Measurements from ENCODE around the gene GAPDHS.

The GAPDHS gene

GRCh38 chr19:35533201-35533821, at the start of gene GAPDHS:
Gene GAPDHS, plus strand, starts transcription at chr19:35533456. Its CDS starts 72 bp downstream, at chr19:35533528.
- DNase-seq, result no peak

GRCh38 chr19:35484252-35485036, 48.8 kb upstream of the GAPDHS start:
- no peak for DNase-seq

DNA sequence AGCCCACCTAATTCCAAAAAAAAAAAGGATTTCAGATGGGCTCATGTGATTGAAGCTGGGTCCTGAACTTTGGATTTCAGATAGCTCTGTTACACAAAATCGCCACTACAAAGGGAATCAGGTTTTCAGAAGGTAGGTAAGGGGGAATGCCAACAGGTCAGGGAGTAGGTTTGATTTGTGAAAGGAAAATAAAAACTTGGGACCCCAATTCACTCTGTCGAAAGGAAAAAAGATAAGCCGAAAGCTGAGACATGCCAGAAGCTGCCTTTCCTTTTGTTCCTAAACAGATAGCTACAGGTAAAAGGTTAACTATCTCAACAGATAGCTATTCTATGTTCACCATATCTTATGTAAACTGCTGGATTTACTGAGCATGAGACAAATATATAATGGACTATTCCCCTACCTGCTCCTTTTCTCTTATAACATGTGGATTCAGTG, 47.0 kb upstream of the GAPDHS start:
- DNase-seq, result no peak

DNA sequence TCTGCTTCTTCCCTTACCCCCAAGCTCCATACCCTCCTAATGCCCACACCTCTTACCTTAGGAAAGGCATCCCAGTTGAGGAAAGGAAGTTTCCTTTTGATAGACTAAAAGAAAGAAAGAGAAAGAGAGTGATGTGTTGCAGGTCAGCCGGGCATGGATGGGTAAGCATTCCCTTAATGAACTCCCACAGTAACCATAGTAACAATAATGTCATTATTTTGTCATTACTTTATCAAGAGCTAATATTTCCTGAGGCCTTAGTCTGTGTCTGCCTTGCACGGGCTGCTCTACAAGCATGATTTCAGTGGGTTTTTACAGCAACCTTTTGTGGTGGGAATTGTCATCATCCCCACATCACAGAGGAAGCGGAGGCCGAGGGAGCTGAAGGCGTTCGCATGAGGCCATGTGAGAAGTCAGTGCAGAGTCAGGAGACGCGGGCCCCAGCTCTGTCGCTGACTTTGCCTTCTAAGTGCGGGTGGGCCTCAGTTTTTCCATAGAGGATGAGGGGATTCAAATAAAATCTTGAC, 45.5 kb upstream of the GAPDHS start:
- no peak for DNase-seq

- no peak for DNase-seq
Observed at GRCh38 chr19:35488677-35489076, 44.6 kb upstream of the GAPDHS start.

DNA sequence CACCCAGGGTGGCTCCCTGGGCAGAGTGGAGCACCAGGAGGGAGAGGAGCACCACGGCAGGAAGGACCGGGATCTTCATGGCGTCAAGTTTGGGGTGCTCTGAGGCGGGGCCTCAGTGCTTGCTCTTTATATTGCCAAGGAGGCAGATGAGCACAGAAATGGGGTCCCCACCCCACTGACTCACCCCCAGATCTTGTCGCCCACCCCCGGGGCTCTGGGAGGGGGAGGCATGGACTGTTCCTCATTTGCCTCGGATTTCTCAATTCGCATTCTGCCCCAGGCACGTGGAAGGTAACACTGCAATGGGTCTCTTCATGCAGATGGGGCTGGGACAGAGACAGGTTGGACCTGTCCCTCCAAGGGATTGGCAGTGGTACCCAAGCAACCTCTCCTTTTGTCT, 42.9 kb upstream of the GAPDHS start, which contains the start of gene KRTDAP:
Gene KRTDAP (minus strand): TSS at position 101 of the 400 bp plus-strand sequence. CDS start 22 bp downstream, at position 79.
- DNase-seq, result no peak

- DNase-seq, result no peak
Observed at GRCh38 chr19:35491836-35492360, 41.4 kb upstream of the GAPDHS start.

GRCh38 chr19:35493971-35494370, 39.3 kb upstream of the GAPDHS start:
- no peak for DNase-seq

- peak; percentile 6 for DNase-seq
Observed at GRCh38 chr19:35495107-35496064, 37.9 kb upstream of the GAPDHS start.

DNA sequence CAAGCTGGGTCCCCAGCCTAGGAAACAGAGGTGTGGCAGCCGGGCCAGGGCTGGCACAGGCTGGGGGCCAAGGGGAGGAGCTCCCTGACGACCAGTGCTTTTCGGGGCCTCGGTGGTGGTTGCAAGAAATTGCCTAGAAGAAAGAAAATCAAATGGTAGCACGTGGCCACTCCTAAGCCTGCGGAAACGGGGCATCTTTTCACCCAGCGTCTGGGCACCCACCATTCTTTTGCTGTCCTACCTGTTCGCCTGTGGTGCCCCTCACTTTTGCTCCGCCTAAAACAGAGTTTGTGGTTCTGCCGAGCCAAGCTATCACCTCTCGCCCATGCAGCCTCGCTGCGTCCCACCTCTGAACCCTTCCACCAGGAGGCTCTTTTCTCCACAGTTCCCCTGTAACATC, 35.9 kb upstream of the GAPDHS start:
- no peak for DNase-seq

DNA sequence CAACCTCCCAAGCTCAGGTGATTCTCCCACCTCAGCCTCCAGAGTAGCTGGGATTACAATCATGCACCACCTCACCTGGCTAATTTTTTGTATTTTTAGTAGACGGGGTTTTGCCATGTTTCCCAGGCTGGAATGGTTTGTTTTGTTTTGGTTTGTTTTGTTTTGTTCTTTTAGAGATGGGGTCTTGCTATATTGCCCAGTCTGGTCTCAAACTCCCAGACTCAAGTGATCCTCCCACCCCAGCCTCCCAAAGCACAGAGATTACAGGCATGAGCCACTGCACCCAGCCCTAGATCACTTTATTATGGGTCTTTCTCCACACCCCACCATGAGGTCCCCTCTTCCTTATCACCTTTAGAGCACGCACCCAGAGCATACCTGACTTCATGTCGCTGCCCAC, 35.0 kb upstream of the GAPDHS start:
- no peak for DNase-seq

DNA sequence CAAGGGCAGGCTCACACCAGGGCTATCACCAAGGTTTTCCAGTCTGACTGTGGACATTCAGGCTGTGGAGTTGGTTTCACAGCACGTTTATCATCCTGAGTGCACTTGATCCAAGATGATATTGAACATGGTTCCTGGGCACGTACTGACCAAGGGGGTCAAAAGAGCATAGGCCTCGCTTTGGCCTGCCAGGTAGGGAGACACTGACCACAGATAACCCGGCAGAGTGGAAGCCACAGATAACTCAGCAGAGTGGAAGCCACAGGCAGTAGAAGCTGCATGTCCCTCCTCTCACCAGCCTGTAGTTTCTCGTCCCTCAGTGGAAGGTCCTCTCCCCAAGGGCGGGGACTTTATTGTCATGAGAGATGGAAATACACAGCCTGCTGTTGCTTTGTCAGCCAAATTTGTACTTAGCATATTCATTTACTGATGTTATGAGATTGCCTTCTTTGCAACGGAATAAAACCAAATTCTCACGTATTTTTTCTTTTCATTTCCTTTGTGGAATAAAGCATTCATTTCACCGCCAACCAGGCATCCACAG, 34.2 kb upstream of the GAPDHS start:
- no peak for DNase-seq

- DNase-seq, result no peak
Observed at GRCh38 chr19:35500611-35501010, 32.6 kb upstream of the GAPDHS start.

- DNase-seq, result no peak
Observed at GRCh38 chr19:35501684-35502083, 31.6 kb upstream of the GAPDHS start.

GRCh38 chr19:35502751-35503150, 30.5 kb upstream of the GAPDHS start:
- DNase-seq, result no peak

- DNase-seq, result no peak
Observed at GRCh38 chr19:35506011-35506410, 27.2 kb upstream of the GAPDHS start.

- no peak for DNase-seq
Observed at GRCh38 chr19:35507561-35507960, 25.7 kb upstream of the GAPDHS start.

GRCh38 chr19:35508129-35508528, 25.1 kb upstream of the GAPDHS start:
- DNase-seq, result no peak

- DNase-seq, result no peak
Observed at GRCh38 chr19:35509018-35509652, 24.1 kb upstream of the GAPDHS start.

GRCh38 chr19:35509861-35510625, 23.2 kb upstream of the GAPDHS start:
- peak; percentile 29 for DNase-seq

- DNase-seq, result no peak
Observed at GRCh38 chr19:35510626-35510964, 22.7 kb upstream of the GAPDHS start.
